HEK293 (cell line): ENCODE results near the gene PDGFA.

ENCODE experiments used
- CTCF ChIA-PET: fragments of 350-600 bp; formaldehyde crosslinking; extraction: SDS; loops from one replicate; lab custom pipeline; 2021; ENCODE audit warnings: antibody characterized with exemption; lab: Yijun Ruan, JAX
- POLR2A ChIA-PET: fragments of 300-600 bp; formaldehyde crosslinking; extraction: SDS; loops from one replicate; lab custom pipeline; 2020; ENCODE audit warnings: antibody characterized with exemption, inconsistent platforms; lab: Yijun Ruan, JAX
- H3K27ac ChIP-seq: fragments of 200-500 bp; sonication (Bioruptor generic); 2 replicates; pipeline ENCODE4 v1.5.1; 2014; ENCODE audit warnings: low read depth, low read length, control low read depth, inconsistent platforms; ENCODE audit errors: extremely low read depth
- H3K36me3 ChIP-seq, 2 experiments: fragments of 200-500 bp in 1 of 2; sonication (Bioruptor generic) in 1 of 2; 1 replicate in 1 of 2; 2 replicates in 1 of 2; pipeline ENCODE4 v1.5.1; 2014 to 2017; ENCODE audit warnings: inconsistent platforms in 2 of 2, low read length in 2 of 2; ENCODE audit not compliant: control insufficient read depth in 2 of 2, insufficient read depth in 1 of 2
- H3K4me1 ChIP-seq: fragments of 200-500 bp; sonication (Bioruptor generic); 2 replicates; pipeline ENCODE4 v1.5.1; 2014; ENCODE audit warnings: mild to moderate bottlenecking, low read length, inconsistent platforms; ENCODE audit not compliant: control insufficient read depth, insufficient read depth
- H3K4me3 ChIP-seq: 2 replicates; pipeline ENCODE4 v1.5.1; 2011; ENCODE audit warnings: low read depth, mild to moderate bottlenecking, control low read depth, low read length, moderate library complexity
- H3K9me3 ChIP-seq: fragments of 200-500 bp; sonication (Bioruptor generic); 2 replicates; pipeline ENCODE4 v1.5.1; 2014; ENCODE audit warnings: low read depth, low read length, inconsistent platforms; ENCODE audit not compliant: control insufficient read depth, insufficient read depth
- BCL11B ChIP-seq: fragments of 450-650 bp; formaldehyde crosslinking; IDR thresholded peaks from 2 replicates; pipeline ENCODE4 v1.5.1; 2016; ENCODE audit warnings: low read depth, missing biosample characterization, missing genetic modification characterization
- GLIS2 ChIP-seq: fragments of 450-650 bp; formaldehyde crosslinking; IDR thresholded peaks from 2 replicates; pipeline ENCODE4 v1.5.1; 2016; ENCODE audit warnings: missing biosample characterization, missing genetic modification characterization
- HOXD13 ChIP-seq: sonication (generic); formaldehyde crosslinking; IDR thresholded peaks from 2 replicates; pipeline ENCODE4 v1.8.0; 2022; ENCODE audit warnings: missing genetic modification reagents, borderline replicate concordance
- KLF1 ChIP-seq: fragments of 450-650 bp; formaldehyde crosslinking; IDR thresholded peaks from 2 replicates; pipeline ENCODE4 v1.5.1; 2016; ENCODE audit warnings: missing biosample characterization, missing genetic modification characterization
- KLF9 ChIP-seq: fragments of 450-650 bp; formaldehyde crosslinking; IDR thresholded peaks from 2 replicates; pipeline ENCODE4 v1.5.1; 2016; ENCODE audit warnings: missing biosample characterization, missing genetic modification characterization, low read depth
- MEIS1 ChIP-seq: sonication (generic); formaldehyde crosslinking; IDR thresholded peaks from 2 replicates; pipeline ENCODE4 v1.8.1; 2022; ENCODE audit warnings: missing genetic modification reagents, mild to moderate bottlenecking, borderline replicate concordance
- MZF1 ChIP-seq: fragments of 450-650 bp; formaldehyde crosslinking; IDR thresholded peaks from 2 replicates; pipeline ENCODE4 v1.5.1; 2017; ENCODE audit warnings: missing biosample characterization, missing genetic modification characterization, borderline replicate concordance
- SALL2 ChIP-seq: fragments of 450-650 bp; formaldehyde crosslinking; IDR thresholded peaks from 2 replicates; pipeline ENCODE4 v1.5.0; 2017; ENCODE audit warnings: missing biosample characterization, mild to moderate bottlenecking, missing genetic modification characterization, borderline replicate concordance
- SETDB1 ChIP-seq: IDR thresholded peaks from one replicate; pipeline ENCODE4 v1.6.1; 2017; ENCODE audit warnings: mild to moderate bottlenecking, low read length, moderate library complexity, mixed read lengths; ENCODE audit not compliant: insufficient read length
- ZNF10 ChIP-seq: fragments of 450-650 bp; formaldehyde crosslinking; IDR thresholded peaks from 2 replicates; pipeline ENCODE4 v1.5.1; 2017; ENCODE audit warnings: missing biosample characterization, missing genetic modification characterization
- ZNF140 ChIP-seq: fragments of 450-650 bp; formaldehyde crosslinking; IDR thresholded peaks from 2 replicates; pipeline ENCODE4 v1.5.1; 2016; ENCODE audit warnings: missing biosample characterization, missing genetic modification characterization
- ZNF146 ChIP-seq: fragments of 450-650 bp; formaldehyde crosslinking; IDR thresholded peaks from 2 replicates; pipeline ENCODE4 v1.5.1; 2016; ENCODE audit warnings: missing biosample characterization, missing genetic modification characterization
- ZNF155 ChIP-seq: fragments of 450-650 bp; formaldehyde crosslinking; IDR thresholded peaks from 2 replicates; pipeline ENCODE4 v1.5.1; 2016; ENCODE audit warnings: missing biosample characterization, missing genetic modification characterization
- ZNF211 ChIP-seq: fragments of 450-650 bp; formaldehyde crosslinking; IDR thresholded peaks from 2 replicates; pipeline ENCODE4 v1.5.1; 2016; ENCODE audit warnings: low read depth, missing biosample characterization, missing genetic modification characterization
- ZNF24 ChIP-seq: fragments of 450-650 bp; formaldehyde crosslinking; IDR thresholded peaks from 2 replicates; pipeline ENCODE4 v1.5.1; 2016; ENCODE audit warnings: missing biosample characterization, missing genetic modification characterization
- ZNF311 ChIP-seq: fragments of 450-650 bp; formaldehyde crosslinking; IDR thresholded peaks from 2 replicates; pipeline ENCODE4 v1.5.1; 2017; ENCODE audit warnings: missing biosample characterization, missing genetic modification characterization, borderline replicate concordance
- ZNF600 ChIP-seq: fragments of 450-650 bp; formaldehyde crosslinking; IDR thresholded peaks from 2 replicates; pipeline ENCODE4 v1.5.1; 2016; ENCODE audit warnings: missing biosample characterization, missing genetic modification characterization
- ZNF610 ChIP-seq: fragments of 450-650 bp; formaldehyde crosslinking; IDR thresholded peaks from 2 replicates; pipeline ENCODE4 v1.5.1; 2016; ENCODE audit warnings: missing biosample characterization, missing genetic modification characterization, borderline replicate concordance
- ZNF626 ChIP-seq: fragments of 450-650 bp; sonication (Bioruptor Pico); formaldehyde crosslinking; IDR thresholded peaks from 2 replicates; pipeline ENCODE4 v1.5.1; 2018; ENCODE audit warnings: missing biosample characterization, missing genetic modification characterization, inconsistent platforms
- ZNF664 ChIP-seq: fragments of 450-650 bp; formaldehyde crosslinking; IDR thresholded peaks from 2 replicates; pipeline ENCODE4 v1.5.1; 2016; ENCODE audit warnings: missing biosample characterization, missing genetic modification characterization
- ZNF670 ChIP-seq: fragments of 450-650 bp; formaldehyde crosslinking; IDR thresholded peaks from 2 replicates; pipeline ENCODE4 v1.5.1; 2016; ENCODE audit warnings: missing biosample characterization, missing genetic modification characterization, low read depth
- ZNF747 ChIP-seq: fragments of 450-650 bp; formaldehyde crosslinking; IDR thresholded peaks from 2 replicates; pipeline ENCODE4 v1.5.1; 2016; ENCODE audit warnings: missing biosample characterization, missing genetic modification characterization
- TF ChIP-seq, protein P1 (sequence below): fragments of 450-650 bp; formaldehyde crosslinking; IDR thresholded peaks from 2 replicates; pipeline ENCODE4 v1.5.1; 2016; ENCODE audit warnings: missing biosample characterization, missing genetic modification characterization
- TF ChIP-seq, protein P2 (sequence below): fragments of 450-650 bp; IDR thresholded peaks from 2 replicates; pipeline ENCODE4 v1.5.1; 2018; ENCODE audit warnings: missing biosample characterization, missing genetic modification characterization
- TF ChIP-seq, protein P3 (sequence below): fragments of 450-650 bp; formaldehyde crosslinking; IDR thresholded peaks from 2 replicates; pipeline ENCODE4 v1.5.1; 2016; ENCODE audit warnings: missing biosample characterization, missing genetic modification characterization, low read depth

PDGFA gene

DNA sequence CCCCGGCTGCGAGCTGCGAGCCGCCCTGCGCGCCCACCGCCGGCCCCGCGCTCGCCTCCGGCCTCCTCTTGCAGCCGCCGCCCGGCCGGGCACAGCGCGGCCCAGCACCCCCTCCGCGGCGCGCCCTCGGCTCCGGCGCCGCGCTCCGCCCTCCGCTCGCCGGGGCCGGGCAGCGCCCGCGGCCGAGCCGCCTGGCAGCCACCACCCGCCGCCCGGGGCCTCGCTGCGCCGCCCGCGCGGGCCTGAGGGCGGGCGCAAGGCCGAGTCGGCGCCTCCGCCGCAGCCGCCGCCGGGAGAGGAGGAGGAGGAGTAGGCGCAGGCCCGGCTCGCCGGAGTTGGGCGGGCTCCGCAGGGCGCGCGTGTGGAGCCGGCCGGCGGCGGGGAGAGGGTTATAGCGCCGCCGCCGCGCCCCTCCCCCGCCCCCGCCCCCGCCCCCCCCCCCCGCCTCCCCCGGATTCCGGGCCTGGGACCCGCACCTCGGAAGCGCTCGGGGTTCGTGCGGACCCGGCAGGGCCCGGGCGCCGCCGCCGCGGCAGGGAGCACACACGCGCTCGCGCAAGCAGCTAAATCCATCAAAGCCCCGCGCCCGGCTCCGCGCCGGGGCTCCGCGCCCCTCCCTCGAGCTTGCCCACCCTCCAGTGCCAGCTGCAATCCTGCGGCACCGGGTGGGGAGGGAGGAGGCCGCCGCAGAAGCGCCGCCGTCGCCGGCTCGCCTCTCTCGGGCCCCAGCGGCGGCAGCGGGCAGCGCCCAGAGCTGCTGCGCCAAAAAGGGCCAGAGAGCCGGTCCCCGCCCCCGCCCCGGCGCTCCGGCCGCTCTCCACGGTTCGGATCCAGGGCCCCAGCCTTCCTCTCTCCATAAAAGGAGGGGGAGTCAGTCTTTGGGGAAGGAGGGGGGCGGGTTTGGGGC is at the start of gene PDGFA (continued):
- no peak for TF ChIP-seq HOXD13
- TF ChIP-seq ZNF626 (tag by site-specific recombination): no peak
- TF ChIP-seq SALL2: no peak
- TF ChIP-seq KLF1 (tag by site-specific recombination): no peak
- no peak for TF ChIP-seq ZNF211 (tag by site-specific recombination)
- TF ChIP-seq ZNF610 (tag by site-specific recombination): 0 out of 2 replicates have a peak, but pooled peaks have one; percentile 33
- TF ChIP-seq GLIS2 (tag by site-specific recombination): no peak
- no peak for TF ChIP-seq ZNF600 (tag by site-specific recombination)
- TF ChIP-seq ZNF155: no peak
- TF ChIP-seq ZNF670 (tag by site-specific recombination): no peak
- 0 out of 2 replicates have a peak, but pooled peaks have one; percentile 14 for TF ChIP-seq KLF9 (tag by site-specific recombination)
- no peak for TF ChIP-seq ZNF747 (tag by site-specific recombination)
- no peak for TF ChIP-seq MZF1 (tag by site-specific recombination)
- TF ChIP-seq, all 188 proteins: peak for 16

DNA sequence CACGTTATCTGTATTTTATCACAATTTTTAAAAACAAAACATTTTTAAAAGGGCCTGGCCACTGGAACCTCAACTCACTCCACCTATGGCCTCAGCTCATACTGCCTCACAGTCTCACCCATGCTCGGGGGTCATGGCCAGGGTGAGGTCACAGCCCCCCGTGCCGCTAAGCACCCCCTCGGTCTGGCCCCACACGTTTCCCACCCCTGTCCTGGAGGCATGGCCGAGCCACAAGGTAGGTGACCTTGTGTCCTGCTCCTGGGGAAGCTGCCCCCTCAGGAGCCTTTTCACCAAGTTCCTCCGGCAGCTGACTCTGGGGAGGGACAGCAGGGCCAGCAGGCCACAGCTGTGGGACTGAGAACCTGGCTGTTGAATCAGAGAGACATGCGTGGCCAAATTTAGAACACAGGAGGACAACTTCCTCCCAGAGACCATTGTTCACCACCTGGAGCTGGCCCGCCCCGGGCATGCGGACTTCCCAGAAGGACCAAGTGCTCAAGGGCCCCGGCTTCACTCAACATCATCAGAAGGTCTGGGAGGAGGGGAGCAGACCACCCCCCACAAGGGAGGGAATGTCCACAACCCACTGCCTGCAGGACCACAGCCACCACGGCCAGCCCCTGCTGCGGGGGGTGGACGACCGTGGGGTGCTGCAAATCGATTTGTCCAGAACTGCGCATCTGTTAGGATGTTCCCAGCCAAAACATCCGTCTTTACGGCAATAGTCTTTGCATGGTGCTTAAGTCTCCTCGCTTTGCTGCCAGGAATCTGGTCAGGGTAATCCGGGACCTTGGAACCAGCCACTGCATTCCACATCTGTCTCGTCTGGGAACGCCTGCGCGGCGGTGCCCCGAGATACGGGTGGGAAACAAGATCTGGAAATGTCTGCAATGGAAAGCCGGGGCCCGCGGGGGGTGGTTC is 48.6 kb upstream of the PDGFA start:
- ChIA-PET POLR2A (no interaction called here), CTCF (no interaction called here)
- H3K4me1 ChIP-seq: no peaks in the 10 kb centered on the region
- TF ChIP-seq SETDB1 (no peak), ZNF311 (tag by site-specific recombination) (no peak), ZNF664 (tag by site-specific recombination) (no peak)
- no peak overlapping the region for H3K27ac ChIP-seq
- no peaks in the 10 kb centered on the region for H3K36me3 ChIP-seq
- H3K4me3 ChIP-seq: no peak overlapping the region
- H3K9me3 ChIP-seq: no peaks in the 10 kb centered on the region

DNA sequence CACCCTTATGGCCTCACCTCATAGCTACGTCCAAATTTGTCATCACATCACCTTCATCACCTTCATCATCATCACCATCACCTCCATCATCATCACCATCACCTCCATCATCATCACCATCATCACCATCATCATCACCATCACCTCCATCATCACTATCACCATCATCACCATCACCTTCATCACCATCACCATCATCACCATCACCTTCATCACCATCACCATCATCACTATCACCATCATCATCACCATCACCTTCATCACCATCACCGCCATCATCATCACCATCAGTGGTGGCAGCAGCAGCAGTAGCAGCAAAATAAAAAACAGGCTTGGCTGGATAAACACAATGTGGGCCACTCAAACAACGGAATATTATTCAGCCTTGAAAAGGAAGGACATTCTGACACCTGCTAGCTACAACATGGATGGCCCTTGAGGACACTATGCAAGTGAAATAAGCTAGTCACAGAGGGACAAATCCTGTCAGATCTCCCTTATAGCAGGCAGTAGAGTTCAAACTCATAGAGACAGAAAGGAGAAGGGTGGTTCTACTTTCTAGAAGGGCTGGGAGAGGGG is 47.7 kb upstream of the PDGFA start:
- Histone ChIP-seq H3K9me3 (no peaks in the 10 kb centered on the region), H3K27ac (no peak overlapping the region)
- TF ChIP-seq ZNF10 (tag by site-specific recombination): no peak
- TF ChIP-seq, protein P1, sequence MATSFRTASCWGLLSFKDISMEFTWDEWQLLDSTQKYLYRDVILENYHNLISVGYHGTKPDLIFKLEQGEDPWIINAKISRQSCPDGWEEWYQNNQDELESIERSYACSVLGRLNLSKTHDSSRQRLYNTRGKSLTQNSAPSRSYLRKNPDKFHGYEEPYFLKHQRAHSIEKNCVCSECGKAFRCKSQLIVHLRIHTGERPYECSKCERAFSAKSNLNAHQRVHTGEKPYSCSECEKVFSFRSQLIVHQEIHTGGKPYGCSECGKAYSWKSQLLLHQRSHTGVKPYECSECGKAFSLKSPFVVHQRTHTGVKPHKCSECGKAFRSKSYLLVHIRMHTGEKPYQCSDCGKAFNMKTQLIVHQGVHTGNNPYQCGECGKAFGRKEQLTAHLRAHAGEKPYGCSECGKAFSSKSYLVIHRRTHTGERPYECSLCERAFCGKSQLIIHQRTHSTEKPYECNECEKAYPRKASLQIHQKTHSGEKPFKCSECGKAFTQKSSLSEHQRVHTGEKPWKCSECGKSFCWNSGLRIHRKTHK (tag by site-specific recombination): no peak
- no peak for TF ChIP-seq MEIS1
- peak; percentile 84 for TF ChIP-seq ZNF146 (tag by site-specific recombination)
- TF ChIP-seq BCL11B (tag by site-specific recombination): no peak
- TF ChIP-seq, protein P2, sequence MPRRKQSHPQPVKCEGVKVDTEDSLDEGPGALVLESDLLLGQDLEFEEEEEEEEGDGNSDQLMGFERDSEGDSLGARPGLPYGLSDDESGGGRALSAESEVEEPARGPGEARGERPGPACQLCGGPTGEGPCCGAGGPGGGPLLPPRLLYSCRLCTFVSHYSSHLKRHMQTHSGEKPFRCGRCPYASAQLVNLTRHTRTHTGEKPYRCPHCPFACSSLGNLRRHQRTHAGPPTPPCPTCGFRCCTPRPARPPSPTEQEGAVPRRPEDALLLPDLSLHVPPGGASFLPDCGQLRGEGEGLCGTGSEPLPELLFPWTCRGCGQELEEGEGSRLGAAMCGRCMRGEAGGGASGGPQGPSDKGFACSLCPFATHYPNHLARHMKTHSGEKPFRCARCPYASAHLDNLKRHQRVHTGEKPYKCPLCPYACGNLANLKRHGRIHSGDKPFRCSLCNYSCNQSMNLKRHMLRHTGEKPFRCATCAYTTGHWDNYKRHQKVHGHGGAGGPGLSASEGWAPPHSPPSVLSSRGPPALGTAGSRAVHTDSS: peak; percentile 98
- no peak for TF ChIP-seq ZNF140 (tag by site-specific recombination)
- TF ChIP-seq, protein P3, sequence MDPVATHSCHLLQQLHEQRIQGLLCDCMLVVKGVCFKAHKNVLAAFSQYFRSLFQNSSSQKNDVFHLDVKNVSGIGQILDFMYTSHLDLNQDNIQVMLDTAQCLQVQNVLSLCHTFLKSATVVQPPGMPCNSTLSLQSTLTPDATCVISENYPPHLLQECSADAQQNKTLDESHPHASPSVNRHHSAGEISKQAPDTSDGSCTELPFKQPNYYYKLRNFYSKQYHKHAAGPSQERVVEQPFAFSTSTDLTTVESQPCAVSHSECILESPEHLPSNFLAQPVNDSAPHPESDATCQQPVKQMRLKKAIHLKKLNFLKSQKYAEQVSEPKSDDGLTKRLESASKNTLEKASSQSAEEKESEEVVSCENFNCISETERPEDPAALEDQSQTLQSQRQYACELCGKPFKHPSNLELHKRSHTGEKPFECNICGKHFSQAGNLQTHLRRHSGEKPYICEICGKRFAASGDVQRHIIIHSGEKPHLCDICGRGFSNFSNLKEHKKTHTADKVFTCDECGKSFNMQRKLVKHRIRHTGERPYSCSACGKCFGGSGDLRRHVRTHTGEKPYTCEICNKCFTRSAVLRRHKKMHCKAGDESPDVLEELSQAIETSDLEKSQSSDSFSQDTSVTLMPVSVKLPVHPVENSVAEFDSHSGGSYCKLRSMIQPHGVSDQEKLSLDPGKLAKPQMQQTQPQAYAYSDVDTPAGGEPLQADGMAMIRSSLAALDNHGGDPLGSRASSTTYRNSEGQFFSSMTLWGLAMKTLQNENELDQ (tag by site-specific recombination): no peak
- no peak for TF ChIP-seq ZNF24 (tag by site-specific recombination)
- TF ChIP-seq, all 188 proteins: peak for 2
- POLR2A ChIA-PET: no interaction called here
- Histone ChIP-seq H3K36me3 (no peaks in the 10 kb centered on the region), H3K4me3 (no peak overlapping the region), H3K4me1 (no peaks in the 10 kb centered on the region)
- CTCF ChIA-PET: no interaction called here
